Tibial nerve (tissue), 4 donors: ENCODE measurements around the gene KLHL30. TPM values are rescaled to one million over a fixed set of nuclear protein-coding genes. Genes with fewer than 3 reads are reported as not detected.

Source experiments
- DNase-seq, 2 donors: peaks; one replicate each; pipeline ENCODE4 v3.0.0-alpha.2; 2019; ENCODE audit warnings: low spot score in 2 of 2
- H3K27ac ChIP-seq, 4 donors: fragments of 200-600 bp; sonication (generic) in 3 of 4; one replicate each; pipeline ENCODE4 v1.5.1; 2017 to 2019; ENCODE audit warnings: mild to moderate bottlenecking in 1 of 4
- H3K27me3 ChIP-seq, 2 donors: fragments of 200-600 bp; sonication (generic) in 1 of 2; one replicate each; pipeline versions ENCODE4 v1.5.1 to v1.6.0; 2017 to 2019
- H3K36me3 ChIP-seq, 3 donors: fragments of 200-600 bp; sonication (generic); one replicate each; pipeline ENCODE4 v1.5.1; 2018 to 2019
- H3K4me1 ChIP-seq, 4 donors: fragments of 200-600 bp; sonication (generic) in 3 of 4; one replicate each; pipeline ENCODE4 v1.5.1; 2017 to 2019
- H3K4me3 ChIP-seq, 4 donors: fragments of 200-600 bp; sonication (generic) in 3 of 4; one replicate each; pipeline ENCODE4 v1.5.1; 2017 to 2019; ENCODE audit warnings: mild to moderate bottlenecking in 1 of 4, moderate library complexity in 1 of 4
- H3K9me3 ChIP-seq, 4 donors: fragments of 200-600 bp; sonication (generic) in 3 of 4; one replicate each; pipeline ENCODE4 v1.5.1; 2017 to 2019
- EP300 ChIP-seq, 2 donors: sonication (generic); formaldehyde crosslinking; IDR thresholded peaks; one replicate each; pipeline ENCODE4 v1.6.1; 2017; ENCODE audit warnings: antibody characterized with exemption in 2 of 2, mild to moderate bottlenecking in 1 of 2
- POLR2A ChIP-seq, 2 donors: fragments of 450-650 bp; IDR thresholded peaks; one replicate each; pipeline ENCODE4 v1.6.1; 2017; ENCODE audit warnings: antibody characterized with exemption in 2 of 2, mild to moderate bottlenecking in 2 of 2, moderate library complexity in 2 of 2
- WGBS, 2 donors: methylation state at CpG; one replicate each; pipeline ENCODE4 v1.1.5; 2018; 5-methylcytosine and 5-hydroxymethylcytosine counted together
- total RNA-seq, 4 donors: library from RNA; depleted of rRNA; stranded (reverse); fragments of >200 nt; gene quantifications; one replicate each; pipeline ENCODE4 v1.1.0, GENCODE V29; 2016
- TF ChIP-seq, protein P1 (sequence below), 5 experiments: fragments of 200-600 bp in 3 of 5; fragments of 450-650 bp in 2 of 5; sonication (generic) in 3 of 5; IDR thresholded peaks; one replicate each; pipeline ENCODE4 v1.5.1; 2016 to 2019; ENCODE audit warnings: antibody characterized with exemption in 5 of 5, mild to moderate bottlenecking in 3 of 5, moderate library complexity in 2 of 5

KLHL30 gene
- total RNA-seq, 4 donors from 2014 or later = 0.63 to 2.1 (median 1.6) TPM

DNA sequence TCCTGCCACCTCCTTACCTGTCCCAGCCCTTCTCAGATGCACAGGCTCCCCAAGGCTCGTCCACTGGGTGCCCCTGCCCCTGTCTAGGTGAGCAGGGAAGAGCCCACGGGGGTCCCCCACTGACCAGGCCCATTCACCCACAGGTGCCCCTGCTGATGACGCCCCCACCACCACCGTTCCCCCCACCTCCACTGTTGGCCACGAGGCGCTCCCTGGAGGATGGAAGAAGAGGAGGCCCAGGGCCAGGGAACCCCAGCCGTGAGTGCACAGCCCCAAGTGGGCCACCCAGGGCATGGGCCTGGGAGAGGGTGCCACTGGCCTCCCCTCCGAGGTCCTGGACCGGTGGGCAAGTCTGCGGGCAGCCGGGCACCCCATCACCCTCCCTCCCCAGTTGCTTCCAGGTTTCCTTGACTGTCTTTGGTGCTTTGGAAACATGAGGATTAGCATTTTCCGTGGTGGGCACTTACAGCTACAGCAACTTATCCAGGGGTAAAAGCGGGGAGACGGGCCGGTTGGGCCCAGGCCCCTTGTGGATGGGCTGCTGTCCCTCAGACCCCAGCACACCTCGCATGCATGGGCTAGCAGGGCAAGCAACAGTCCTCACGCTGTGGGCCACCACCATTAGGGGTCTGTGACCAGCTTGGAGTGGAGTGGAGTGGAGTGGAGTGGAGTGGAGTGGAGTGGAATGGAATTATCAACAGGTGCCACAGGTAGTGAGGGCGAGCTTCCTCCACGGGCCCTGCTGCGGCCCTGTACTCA is 13.2 kb upstream of the KLHL30 start:
- TF ChIP-seq EP300 (IDR thresholded peaks at IDR 0.05) (no peak), POLR2A (IDR thresholded peaks at IDR 0.05) (no peak)
- TF ChIP-seq, protein P1, sequence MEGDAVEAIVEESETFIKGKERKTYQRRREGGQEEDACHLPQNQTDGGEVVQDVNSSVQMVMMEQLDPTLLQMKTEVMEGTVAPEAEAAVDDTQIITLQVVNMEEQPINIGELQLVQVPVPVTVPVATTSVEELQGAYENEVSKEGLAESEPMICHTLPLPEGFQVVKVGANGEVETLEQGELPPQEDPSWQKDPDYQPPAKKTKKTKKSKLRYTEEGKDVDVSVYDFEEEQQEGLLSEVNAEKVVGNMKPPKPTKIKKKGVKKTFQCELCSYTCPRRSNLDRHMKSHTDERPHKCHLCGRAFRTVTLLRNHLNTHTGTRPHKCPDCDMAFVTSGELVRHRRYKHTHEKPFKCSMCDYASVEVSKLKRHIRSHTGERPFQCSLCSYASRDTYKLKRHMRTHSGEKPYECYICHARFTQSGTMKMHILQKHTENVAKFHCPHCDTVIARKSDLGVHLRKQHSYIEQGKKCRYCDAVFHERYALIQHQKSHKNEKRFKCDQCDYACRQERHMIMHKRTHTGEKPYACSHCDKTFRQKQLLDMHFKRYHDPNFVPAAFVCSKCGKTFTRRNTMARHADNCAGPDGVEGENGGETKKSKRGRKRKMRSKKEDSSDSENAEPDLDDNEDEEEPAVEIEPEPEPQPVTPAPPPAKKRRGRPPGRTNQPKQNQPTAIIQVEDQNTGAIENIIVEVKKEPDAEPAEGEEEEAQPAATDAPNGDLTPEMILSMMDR (IDR thresholded peaks at IDR 0.05) = no peak
- H3K4me3 ChIP-seq = no peak overlapping the region
- no peak overlapping the region for H3K27ac ChIP-seq
- H3K9me3 ChIP-seq = no peaks in the 10 kb centered on the region
- peaks cover 0 to 13% (median 0%) of the 10 kb centered on the region in 4 donors for H3K4me1 ChIP-seq
- peaks cover 0 to 5% of the 10 kb centered on the region in 2 donors for H3K27me3 ChIP-seq
- H3K36me3 ChIP-seq = no peaks in the 10 kb centered on the region
- 91% methylated on average over 14 to 19 of the region's 20 CpGs for WGBS, 2 donors
- no peak for DNase-seq

DNA sequence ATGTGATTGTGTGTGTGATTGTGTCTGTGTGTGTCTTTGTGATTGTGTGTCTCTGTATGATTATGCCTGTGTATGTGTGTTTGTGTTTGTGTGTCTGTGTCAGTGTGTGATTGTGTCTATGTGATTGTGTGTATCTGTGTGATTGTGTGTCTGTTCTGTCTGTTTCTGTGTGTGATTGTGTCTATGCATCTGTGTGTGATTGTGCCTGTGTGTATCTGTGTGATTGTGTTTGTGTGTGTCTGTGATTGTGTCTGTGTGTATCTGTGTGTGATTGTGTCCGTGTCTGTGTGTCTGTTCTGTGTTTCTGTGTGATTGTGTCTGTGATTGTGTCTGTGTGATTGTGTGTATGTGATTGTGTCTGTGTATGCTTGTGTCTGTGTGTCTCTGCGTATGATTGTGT is 12.1 kb upstream of the KLHL30 start:
- no peak overlapping the region for H3K4me3 ChIP-seq
- no peak overlapping the region for H3K27ac ChIP-seq
- peaks cover 0 to 7% (median 0%) of the 10 kb centered on the region in 3 donors for H3K36me3 ChIP-seq
- 63 to 70% methylated on average over 2 of the region's 2 CpGs for whole genome bisulfite sequencing, 2 donors
- no peak for TF ChIP-seq POLR2A (IDR thresholded peaks at IDR 0.05)
- TF ChIP-seq, protein P1 (IDR thresholded peaks at IDR 0.05) = no peak
- TF ChIP-seq EP300 (IDR thresholded peaks at IDR 0.05) = no peak
- peaks cover 0 to 13% (median 0%) of the 10 kb centered on the region in 4 donors for H3K4me1 ChIP-seq
- DNase-seq = no peak
- H3K27me3 ChIP-seq = no peaks in the 10 kb centered on the region
- H3K9me3 ChIP-seq = no peaks in the 10 kb centered on the region

DNA sequence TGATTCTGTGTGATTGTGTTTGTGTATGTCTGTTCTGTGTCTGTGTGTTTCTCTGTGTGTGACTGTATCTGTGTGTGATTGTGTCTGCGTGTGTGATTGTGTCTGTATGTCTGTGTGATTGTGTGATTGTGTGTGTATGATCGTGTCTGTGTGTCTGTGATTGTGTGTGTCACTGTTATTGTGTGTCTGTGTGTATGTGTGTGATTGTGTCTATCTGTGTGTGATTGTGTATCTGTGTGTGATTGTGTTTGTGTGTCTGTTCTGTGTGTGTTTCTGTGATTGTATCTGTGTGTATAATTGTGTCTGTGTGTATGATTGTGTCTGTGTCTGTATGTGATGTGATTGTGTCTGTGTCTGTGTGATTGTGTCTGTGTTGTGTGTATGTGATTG is 11.7 kb upstream of the KLHL30 start:
- H3K9me3 ChIP-seq = no peaks in the 10 kb centered on the region
- peaks cover 0 to 8% (median 0%) of the 10 kb centered on the region in 3 donors for H3K36me3 ChIP-seq
- no peaks in the 10 kb centered on the region for H3K27me3 ChIP-seq
- no peak overlapping the region for H3K27ac ChIP-seq
- no peak overlapping the region for H3K4me3 ChIP-seq
- TF ChIP-seq EP300 (IDR thresholded peaks at IDR 0.05) = no peak
- TF ChIP-seq, protein P1 (IDR thresholded peaks at IDR 0.05) = no peak
- no peak for TF ChIP-seq POLR2A (IDR thresholded peaks at IDR 0.05)
- no peak for DNase-seq
- H3K4me1 ChIP-seq = peaks cover 0 to 13% (median 0%) of the 10 kb centered on the region in 4 donors
- 74 to 84% methylated on average over 2 of the region's 2 CpGs for WGBS, 2 donors

DNA sequence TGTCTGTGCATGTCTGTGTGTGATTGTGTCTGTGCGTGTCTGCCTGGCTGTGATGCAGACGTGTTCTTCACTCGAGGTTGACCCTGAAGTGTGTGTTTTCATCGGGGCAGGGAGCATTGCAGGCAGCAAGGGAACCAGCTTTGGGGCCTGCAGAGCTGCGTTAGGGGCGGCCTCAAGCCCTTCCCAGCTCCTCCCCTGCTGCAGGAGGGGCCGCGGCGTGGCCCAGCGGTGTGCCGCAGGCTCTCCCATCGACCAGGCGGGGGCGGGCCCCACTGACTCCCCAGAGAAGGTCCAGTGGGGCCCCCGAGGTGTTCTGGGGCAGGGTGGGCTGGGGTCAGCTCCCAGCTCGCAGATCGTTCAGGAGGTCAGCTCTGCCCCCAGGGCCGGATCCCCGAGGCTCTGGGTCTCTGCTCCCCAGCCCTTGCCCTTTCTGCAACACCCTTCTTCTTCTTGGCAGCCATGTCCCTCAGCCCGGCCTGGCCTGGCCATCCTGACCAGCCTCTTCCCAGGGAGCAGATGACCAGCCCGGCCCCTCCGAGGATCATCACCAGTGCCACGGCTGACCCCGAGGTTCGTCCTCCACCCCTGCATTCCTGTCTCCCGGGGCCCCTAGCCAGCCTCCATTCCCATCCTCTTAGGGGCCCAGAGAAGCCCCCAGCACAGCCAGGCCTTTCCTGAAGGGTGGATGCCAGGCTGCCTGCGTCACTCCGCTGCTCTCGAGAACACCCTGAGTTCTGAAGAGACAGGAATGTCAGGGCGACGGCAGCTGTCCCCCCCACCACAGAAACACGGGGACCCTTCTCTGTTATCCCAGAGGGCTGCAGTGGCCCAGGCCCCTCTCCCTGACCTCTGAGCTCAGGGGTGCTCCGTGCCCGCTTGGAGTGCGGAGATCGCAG is 11.1 kb upstream of the KLHL30 start:
- no peak overlapping the region for H3K27ac ChIP-seq
- no peak for DNase-seq
- TF ChIP-seq EP300 (IDR thresholded peaks at IDR 0.05) = no peak
- 41 to 48% methylated on average over 26 to 27 of the region's 36 CpGs for WGBS, 2 donors
- no peaks in the 10 kb centered on the region for H3K9me3 ChIP-seq
- H3K36me3 ChIP-seq = peaks cover 0 to 8% (median 0%) of the 10 kb centered on the region in 3 donors
- H3K27me3 ChIP-seq = no peaks in the 10 kb centered on the region
- H3K4me3 ChIP-seq = peak overlapping the region in 1 of 4 donors; percentile 39
- H3K4me1 ChIP-seq = peaks cover 0 to 13% (median 0%) of the 10 kb centered on the region in 4 donors

DNA sequence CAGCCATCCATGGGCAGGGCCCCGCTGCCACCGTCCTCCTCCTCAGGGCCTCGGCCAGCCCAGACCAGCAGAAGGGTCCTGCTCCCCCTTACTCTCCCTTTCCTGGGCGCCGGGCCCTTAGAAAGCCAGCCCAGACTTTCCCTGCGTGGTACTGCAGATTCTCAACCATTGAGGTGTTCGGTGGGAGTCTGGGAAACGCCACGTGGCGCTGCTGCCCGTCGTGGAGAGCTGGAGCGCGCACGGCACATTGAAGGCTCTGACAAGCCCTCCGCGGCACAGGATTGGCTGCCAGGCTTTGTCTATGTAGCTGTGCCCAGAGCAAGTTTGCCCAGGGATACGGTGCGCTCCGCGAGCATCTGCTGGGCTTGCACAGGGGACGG is 10.4 kb upstream of the KLHL30 start:
- no peak overlapping the region for H3K4me3 ChIP-seq
- DNase-seq = no peak
- peaks cover 0 to 8% (median 0%) of the 10 kb centered on the region in 3 donors for H3K36me3 ChIP-seq
- 93 to 95% methylated on average over 22 of the region's 22 CpGs for WGBS, 2 donors
- H3K27me3 ChIP-seq = no peaks in the 10 kb centered on the region
- no peak overlapping the region for H3K27ac ChIP-seq
- TF ChIP-seq, protein P1 (IDR thresholded peaks at IDR 0.05) = no peak
- no peak for TF ChIP-seq POLR2A (IDR thresholded peaks at IDR 0.05)
- H3K9me3 ChIP-seq = no peaks in the 10 kb centered on the region
- H3K4me1 ChIP-seq = peaks cover 0 to 13% (median 0%) of the 10 kb centered on the region in 4 donors
